GM12892 (cell line): ENCODE results near the gene SPI1.

Experiments used
- POLR2A ChIP-seq: IDR thresholded peaks from 2 replicates; pipeline ENCODE4 v1.6.1; 2011; ENCODE audit warnings: low read depth, low read length, control low read depth
- POLR2AphosphoS5 ChIP-seq: IDR thresholded peaks from 2 replicates; pipeline ENCODE4 v1.6.1; 2011; ENCODE audit warnings: low read depth, low read length, control low read depth

DNA sequence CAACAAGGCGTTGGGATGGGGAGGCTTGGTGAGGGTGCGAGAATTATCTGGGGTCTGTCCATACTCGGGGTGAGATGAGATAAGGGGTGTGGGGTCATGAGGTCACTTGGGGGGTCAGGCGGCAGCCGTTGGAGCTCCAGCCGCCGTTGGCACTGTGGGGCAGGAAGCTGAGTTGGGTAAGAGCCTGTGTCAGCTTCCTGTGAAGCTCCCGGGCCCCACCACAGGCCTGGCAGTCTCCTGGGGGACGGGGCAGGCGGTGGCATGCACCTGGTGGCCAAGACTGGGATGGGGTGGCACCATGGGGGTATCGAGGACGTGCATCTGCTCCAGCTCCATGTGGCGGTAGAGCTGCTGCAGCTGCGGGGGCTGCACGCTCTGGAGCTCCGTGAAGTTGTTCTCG, 18.8 kb downstream of the SPI1 start:
- TF ChIP-seq POLR2A (no peak), POLR2AphosphoS5 (no peak)
